CD14-positive monocyte (primary cell): ENCODE measurements around the gene RALGDS. TPM values are rescaled to one million over a fixed set of nuclear protein-coding genes. Genes with fewer than 3 reads are reported as not detected.

Experiments used
- DNase-seq, 3 donors: peaks; one replicate each; pipeline ENCODE4 v3.0.0-alpha.2; 2011 to 2022
- H2AFZ ChIP-seq: 2 replicates; pipeline ENCODE4 v1.6.0; 2012; ENCODE audit warnings: mild to moderate bottlenecking, low read depth, low read length, inconsistent platforms; ENCODE audit not compliant: insufficient read depth, poor library complexity, severe bottlenecking
- H3K27ac ChIP-seq, 2 donors: 1 replicate in 1 of 2; 2 replicates in 1 of 2; pipeline ENCODE4 v1.5.1; 2012 to 2013; ENCODE audit warnings: low read length in 2 of 2, control low read depth in 1 of 2, inconsistent platforms in 1 of 2, low read depth in 1 of 2, mild to moderate bottlenecking in 1 of 2
- H3K27me3 ChIP-seq, 2 donors: one replicate each; pipeline versions ENCODE4 v1.6.0 to v1.6.1; 2011 to 2013; ENCODE audit warnings: low read length in 2 of 2; ENCODE audit not compliant: control insufficient read depth in 2 of 2, insufficient read depth in 2 of 2
- H3K36me3 ChIP-seq, 2 donors: replicated peaks in 1 of 2; 1 replicate in 1 of 2; 2 replicates in 1 of 2; pipeline versions ENCODE4 v1.5.1 to v1.6.1; 2012 to 2013; ENCODE audit warnings: low read length in 2 of 2, control low read depth in 1 of 2, inconsistent platforms in 1 of 2, mild to moderate bottlenecking in 1 of 2; ENCODE audit not compliant: insufficient read depth in 2 of 2, control insufficient read depth in 1 of 2
- H3K4me1 ChIP-seq, 2 donors: 1 replicate in 1 of 2; 2 replicates in 1 of 2; pipeline versions ENCODE4 v1.5.1 to v1.6.1; 2012 to 2013; ENCODE audit warnings: low read length in 2 of 2, control low read depth in 1 of 2, inconsistent platforms in 1 of 2, mild to moderate bottlenecking in 1 of 2, moderate library complexity in 1 of 2; ENCODE audit not compliant: insufficient read depth in 2 of 2, control insufficient read depth in 1 of 2
- H3K4me2 ChIP-seq: replicated peaks from 2 replicates; pipeline ENCODE3; 2012; ENCODE audit warnings: low read length, moderate library complexity, mild to moderate bottlenecking; ENCODE audit not compliant: poor library complexity, severe bottlenecking; ENCODE audit errors: extremely low read depth
- H3K4me3 ChIP-seq, 3 experiments: fragments of 200-600 bp in 1 of 3; sonication (generic) in 1 of 3; replicated peaks in 1 of 3; 1 replicate in 2 of 3; 2 replicates in 1 of 3; pipeline ENCODE4 v1.5.1; 2011 to 2013; ENCODE audit warnings: low read length in 3 of 3, mild to moderate bottlenecking in 3 of 3, control low read depth in 2 of 3, low read depth in 2 of 3, inconsistent platforms in 1 of 3, moderate library complexity in 1 of 3
- H3K79me2 ChIP-seq: 2 replicates; pipeline ENCODE4 v1.6.0; 2012; ENCODE audit warnings: mild to moderate bottlenecking, control low read depth, inconsistent platforms, low read length, moderate library complexity; ENCODE audit not compliant: insufficient read depth
- H3K9ac ChIP-seq: 2 replicates; pipeline ENCODE4 v1.6.0; 2017; ENCODE audit warnings: low read length, mild to moderate bottlenecking; ENCODE audit not compliant: insufficient read depth, poor library complexity, severe bottlenecking
- H3K9me3 ChIP-seq, 2 donors: replicated peaks in 1 of 2; 1 replicate in 1 of 2; 2 replicates in 1 of 2; pipeline versions ENCODE4 v1.5.1 to v1.6.1; 2012 to 2013; ENCODE audit warnings: low read length in 2 of 2, control low read depth in 1 of 2; ENCODE audit not compliant: control insufficient read depth in 1 of 2, insufficient read depth in 1 of 2
- H4K20me1 ChIP-seq: 2 replicates; pipeline ENCODE4 v1.6.0; 2012; ENCODE audit warnings: mild to moderate bottlenecking, low read length, control low read depth, moderate library complexity; ENCODE audit not compliant: insufficient read depth
- H3K27ac Mint-ChIP-seq, 7 donors: one replicate each; pipeline ENCODE4 v1.8.0; 2020; ENCODE audit warnings: mild to moderate bottlenecking in 7 of 7, mixed read lengths in 7 of 7, moderate library complexity in 6 of 7, inconsistent platforms in 2 of 7
- H3K27me3 Mint-ChIP-seq, 3 donors: one replicate each; pipeline ENCODE4 v1.8.0; 2021 to 2022; ENCODE audit warnings: low read depth in 3 of 3, mild to moderate bottlenecking in 3 of 3, mixed read lengths in 3 of 3, moderate library complexity in 3 of 3, inconsistent platforms in 1 of 3
- H3K36me3 Mint-ChIP-seq, 2 donors: one replicate each; pipeline ENCODE4 v1.8.0; 2020; ENCODE audit warnings: mixed read lengths in 2 of 2, inconsistent platforms in 1 of 2, mild to moderate bottlenecking in 1 of 2
- H3K4me1 Mint-ChIP-seq: one replicate; pipeline ENCODE4 v1.8.0; 2020; ENCODE audit warnings: mild to moderate bottlenecking, mixed read lengths
- H3K4me3 Mint-ChIP-seq, 2 donors: one replicate each; pipeline ENCODE4 v1.8.0; 2020; ENCODE audit warnings: mild to moderate bottlenecking in 2 of 2, mixed read lengths in 2 of 2, moderate library complexity in 1 of 2
- H3K9me3 Mint-ChIP-seq, 7 donors: one replicate each; pipeline ENCODE4 v1.8.0; 2020 to 2022; ENCODE audit warnings: mixed read lengths in 7 of 7, mild to moderate bottlenecking in 6 of 7, moderate library complexity in 6 of 7, inconsistent platforms in 2 of 7
- WGBS: methylation state at CpG from one replicate; pipeline ENCODE4 v1.1.5; 2013; ENCODE audit warnings: missing lambda C conversion rate; ENCODE audit not compliant: insufficient coverage; 5-methylcytosine and 5-hydroxymethylcytosine counted together
- intact Hi-C, 2 donors: fragments of 100-400 bp; cut with micrococcal nuclease; formaldehyde crosslinking; loops; one replicate each; pipeline versions ENCODE4 v1.15.0 to v1.15.1; 2023
- polyA plus RNA-seq, 3 donors: library from polyadenylated mRNA; depleted of rRNA in 1 of 3; unstranded in 2 of 3; stranded (reverse) in 1 of 3; fragments of 300-500 nt in 2 of 3; fragments of >200 nt in 1 of 3; fragmentation: Illumina TruSeq in 2 of 3; gene quantifications; 1 replicate in 2 of 3; 2 replicates in 1 of 3; pipeline ENCODE4 v1.2.3, GENCODE V29; 2012 to 2021
- TF ChIP-seq, protein P1 (sequence below): fragments of 200-600 bp; IDR thresholded peaks from one replicate; pipeline ENCODE4 v1.8.0; 2022; ENCODE audit warnings: antibody characterized with exemption, mild to moderate bottlenecking

The RALGDS gene
- polyA plus RNA-seq, 3 donors = 3.5 to 63.8 (median 4.2) TPM

DNA sequence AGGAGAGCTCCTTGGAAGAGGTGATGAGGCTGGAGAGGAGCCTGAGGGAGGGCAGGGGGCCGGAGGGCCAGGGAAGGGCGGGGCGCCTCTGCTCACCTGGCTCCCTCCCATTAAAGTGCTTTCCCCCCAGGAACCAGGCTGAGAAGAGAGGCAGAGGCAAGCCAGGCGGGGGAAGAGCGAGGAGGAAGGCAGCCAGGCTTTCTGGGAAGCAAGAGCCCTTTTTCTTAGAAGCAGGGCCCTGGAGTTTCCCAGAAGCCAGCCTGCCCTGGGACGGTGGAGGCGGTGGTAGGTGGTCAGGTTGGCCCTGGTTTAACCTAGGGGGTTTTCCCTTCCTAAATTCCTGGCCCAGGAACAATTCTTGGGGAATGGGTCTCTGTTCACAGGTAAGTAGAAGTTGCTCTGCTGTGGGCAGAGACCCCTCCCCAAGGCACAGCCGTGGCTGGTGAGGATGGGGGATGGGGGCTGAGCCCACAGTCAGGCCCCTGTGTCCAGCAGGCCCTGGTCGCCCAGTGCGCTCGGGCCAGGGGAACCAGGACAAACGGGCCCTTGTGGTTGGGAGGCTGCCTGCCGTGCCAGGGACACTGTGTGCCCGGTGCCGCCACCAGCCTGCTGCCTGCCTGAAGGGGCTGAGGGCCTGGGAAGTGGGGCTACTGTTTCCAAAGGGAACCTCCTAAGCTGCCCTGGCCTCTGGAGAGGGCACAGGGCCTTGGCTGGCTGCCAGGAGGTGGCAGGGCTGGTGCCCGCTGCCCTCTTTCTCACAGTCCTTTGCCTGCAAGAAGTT lies 16.6 kb upstream of the RALGDS start:
- H3K4me2 ChIP-seq = no peak overlapping the region
- H3K4me3 Mint-ChIP-seq = no peak overlapping the region

DNA sequence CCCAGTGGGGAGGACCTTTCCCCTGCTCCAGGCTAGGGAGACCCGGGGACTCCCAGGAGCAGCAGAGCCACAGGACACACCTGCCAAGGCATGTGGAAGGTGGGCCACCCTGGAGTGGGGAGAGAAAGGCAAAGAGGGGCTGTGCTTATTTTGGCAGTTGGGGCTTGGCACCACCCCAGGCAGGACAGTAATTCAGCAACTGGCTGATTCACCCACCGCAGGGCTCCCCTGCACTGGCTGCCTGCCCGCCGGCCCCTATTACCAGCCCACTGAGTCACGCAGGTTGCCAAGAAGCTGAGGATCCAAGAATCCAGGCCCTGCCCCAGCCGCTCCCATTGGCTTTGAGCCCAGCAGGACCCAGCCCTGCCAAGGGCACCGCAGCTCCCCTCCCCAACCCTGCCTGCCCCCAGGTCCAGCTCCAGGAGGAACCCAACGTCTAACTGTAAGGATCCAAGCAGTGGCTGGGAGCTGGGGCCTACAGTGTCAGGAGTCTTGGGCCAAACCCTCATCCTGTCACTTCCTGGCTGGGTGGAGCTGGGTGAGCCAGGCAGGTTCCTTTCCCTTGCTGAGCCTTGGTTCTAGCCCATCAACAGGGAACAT lies 14.2 kb upstream of the RALGDS start:
- H3K36me3 Mint-ChIP-seq = peaks cover 3 to 8% of the 10 kb centered on the region in 2 donors
- Histone ChIP-seq H4K20me1 (peaks cover 30% of the 10 kb centered on the region), H3K27me3 (no peaks in the 10 kb centered on the region), H3K27ac (peak overlapping the region in 1 of 2 donors; percentile 72), H3K36me3 (no peaks in the 10 kb centered on the region), H3K4me3 (no peak overlapping the region), H3K4me1 (peaks cover 10 to 20% of the 10 kb centered on the region in 2 donors), H3K79me2 (peaks cover 3% of the 10 kb centered on the region), H2AFZ (no peak overlapping the region), H3K9ac (peak overlapping the region; percentile 27), H3K4me2 (no peak overlapping the region), H3K9me3 (no peaks in the 10 kb centered on the region)
- H3K27me3 Mint-ChIP-seq = peaks cover 0 to 5% (median 0%) of the 10 kb centered on the region in 3 donors
- peaks cover 28% of the 10 kb centered on the region for H3K4me1 Mint-ChIP-seq
- WGBS = 68% methylated on average over 8 of the region's 8 CpGs
- DNase-seq = peak in 2 of 3 donors; percentile 50 to 51
- H3K27ac Mint-ChIP-seq = peak overlapping the region; percentile 11 to 90 (median 74)
- TF ChIP-seq, protein P1, sequence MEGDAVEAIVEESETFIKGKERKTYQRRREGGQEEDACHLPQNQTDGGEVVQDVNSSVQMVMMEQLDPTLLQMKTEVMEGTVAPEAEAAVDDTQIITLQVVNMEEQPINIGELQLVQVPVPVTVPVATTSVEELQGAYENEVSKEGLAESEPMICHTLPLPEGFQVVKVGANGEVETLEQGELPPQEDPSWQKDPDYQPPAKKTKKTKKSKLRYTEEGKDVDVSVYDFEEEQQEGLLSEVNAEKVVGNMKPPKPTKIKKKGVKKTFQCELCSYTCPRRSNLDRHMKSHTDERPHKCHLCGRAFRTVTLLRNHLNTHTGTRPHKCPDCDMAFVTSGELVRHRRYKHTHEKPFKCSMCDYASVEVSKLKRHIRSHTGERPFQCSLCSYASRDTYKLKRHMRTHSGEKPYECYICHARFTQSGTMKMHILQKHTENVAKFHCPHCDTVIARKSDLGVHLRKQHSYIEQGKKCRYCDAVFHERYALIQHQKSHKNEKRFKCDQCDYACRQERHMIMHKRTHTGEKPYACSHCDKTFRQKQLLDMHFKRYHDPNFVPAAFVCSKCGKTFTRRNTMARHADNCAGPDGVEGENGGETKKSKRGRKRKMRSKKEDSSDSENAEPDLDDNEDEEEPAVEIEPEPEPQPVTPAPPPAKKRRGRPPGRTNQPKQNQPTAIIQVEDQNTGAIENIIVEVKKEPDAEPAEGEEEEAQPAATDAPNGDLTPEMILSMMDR = no peak
- no peaks in the 10 kb centered on the region for H3K9me3 Mint-ChIP-seq
- intact Hi-C loops = no loop called here
- no peak overlapping the region for H3K4me3 Mint-ChIP-seq

More for the DNA sequence above, 16.6 kb upstream of the RALGDS start:
- H3K4me1 ChIP-seq = peaks cover 14 to 24% of the 10 kb centered on the region in 2 donors
- H3K4me3 ChIP-seq = no peak overlapping the region
- H3K27ac ChIP-seq = no peak overlapping the region
- TF ChIP-seq, protein P1 = no peak
- intact Hi-C loops = no loop called here
- no peak for DNase-seq
- H3K27me3 Mint-ChIP-seq = peaks cover 2 to 5% (median 4%) of the 10 kb centered on the region in 3 donors
- H3K9ac ChIP-seq = no peak overlapping the region
- no peak overlapping the region for H2AFZ ChIP-seq
- no peaks in the 10 kb centered on the region for H3K9me3 Mint-ChIP-seq
- H3K36me3 Mint-ChIP-seq = peaks cover 0 to 3% of the 10 kb centered on the region in 2 donors
- peaks cover 11% of the 10 kb centered on the region for H3K79me2 ChIP-seq
- H3K27me3 ChIP-seq = no peaks in the 10 kb centered on the region
- peaks cover 34% of the 10 kb centered on the region for H3K4me1 Mint-ChIP-seq
- WGBS = 93% methylated on average over 13 of the region's 16 CpGs
- peak overlapping the region in 1 of 7 donors; percentile 46 for H3K27ac Mint-ChIP-seq
- no peaks in the 10 kb centered on the region for H3K9me3 ChIP-seq
- H3K36me3 ChIP-seq = no peaks in the 10 kb centered on the region
- peaks cover 45% of the 10 kb centered on the region for H4K20me1 ChIP-seq
